Measurements from ENCODE around the gene DNAAF5.

Gene DNAAF5

DNA sequence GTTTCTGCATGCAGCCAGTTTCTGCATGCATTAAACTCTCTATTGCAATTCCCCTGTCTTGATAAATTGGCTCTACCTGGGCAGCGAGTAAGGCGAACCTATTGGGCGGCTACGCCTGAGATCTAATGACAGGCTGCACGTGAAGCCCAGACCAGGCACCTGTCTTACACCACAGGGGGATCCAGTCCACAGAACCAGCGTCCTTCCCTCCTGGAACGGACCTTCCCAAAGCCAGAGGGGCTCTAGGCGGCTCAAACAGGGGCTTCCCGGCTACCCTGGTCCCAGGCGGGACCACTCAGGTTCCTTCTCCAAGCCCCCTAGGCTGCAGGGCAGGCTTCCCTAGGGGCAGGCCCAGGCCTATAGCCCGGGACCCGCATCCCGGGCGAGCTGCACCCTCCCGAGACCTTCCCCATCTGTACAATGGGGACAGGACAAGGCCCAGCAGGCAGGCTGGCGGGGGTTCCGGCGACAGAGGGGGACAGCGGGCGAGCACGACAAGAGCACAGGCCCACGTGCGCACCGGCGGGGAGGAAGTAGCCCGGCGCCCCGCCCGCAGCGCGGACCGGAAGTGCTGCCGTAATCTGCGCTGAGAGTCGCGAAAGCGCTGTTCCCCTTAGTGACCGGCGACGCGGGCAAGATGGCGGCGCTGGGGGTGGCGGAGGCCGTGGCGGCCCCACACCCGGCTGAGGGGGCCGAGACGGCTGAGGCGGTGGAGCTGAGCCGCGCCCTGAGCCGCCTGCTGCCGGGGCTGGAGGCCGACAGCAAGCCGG lies at the start of gene DNAAF5:
DNAAF5 (plus strand) TSS at position 616 of the 770 bp plus-strand sequence; CDS start at position 638, 22 bp downstream.
- Histone ChIP-seq H3K27me3 (ENCODE audit: control insufficient read depth in 5 of 5, insufficient read depth in 4 of 5, low read length in 5 of 5) (no peaks in the 10 kb centered on the region), H3K4me3 (ENCODE audit: low read depth in 1 of 5, low read length in 5 of 5) (peak within 1 kb of the TSS; percentile 64 to 83 (median 74)), H3K36me3 (ENCODE audit: control insufficient read depth in 5 of 5, insufficient read depth in 5 of 5, low read length in 5 of 5) (peaks cover 0 to 22% (median 18%) of the 10 kb centered on the region in 5 donors), H3K9ac (ENCODE audit: low read length in 5 of 5) (peak within 1 kb of the TSS in 4 of 5 donors; percentile 43 to 82 (median 72)), H3K9me3 (ENCODE audit: control insufficient read depth in 5 of 5, low read length in 5 of 5) (peaks cover 0 to 3% (median 0%) of the 10 kb centered on the region in 5 donors), H3K4me1 (ENCODE audit: control insufficient read depth in 5 of 5, insufficient read depth in 5 of 5, low read length in 5 of 5) (peaks cover 2 to 20% (median 18%) of the 10 kb centered on the region in 5 donors), H3K27ac (ENCODE audit: low read depth, low read length) (no peak within 1 kb of the TSS)

- Histone ChIP-seq H3K27me3 (ENCODE audit: control insufficient read depth in 5 of 5, insufficient read depth in 4 of 5, low read length in 5 of 5) (no peaks in the 10 kb centered on the region), H3K9me3 (ENCODE audit: control insufficient read depth in 5 of 5, low read length in 5 of 5) (peaks cover 0 to 6% (median 0%) of the 10 kb centered on the region in 5 donors), H3K36me3 (ENCODE audit: control insufficient read depth in 5 of 5, insufficient read depth in 5 of 5, low read length in 5 of 5) (peaks cover 0 to 18% (median 8%) of the 10 kb centered on the region in 5 donors), H3K9ac (ENCODE audit: low read length in 5 of 5) (no peak overlapping the region), H3K4me3 (ENCODE audit: low read depth in 1 of 5, low read length in 5 of 5) (no peak overlapping the region), H3K27ac (ENCODE audit: low read depth, low read length) (no peak overlapping the region), H3K4me1 (ENCODE audit: control insufficient read depth in 5 of 5, insufficient read depth in 5 of 5, low read length in 5 of 5) (no peaks in the 10 kb centered on the region)
Observed at GRCh38 chr7:676972-677385, 49.5 kb upstream of the DNAAF5 start.

DNA sequence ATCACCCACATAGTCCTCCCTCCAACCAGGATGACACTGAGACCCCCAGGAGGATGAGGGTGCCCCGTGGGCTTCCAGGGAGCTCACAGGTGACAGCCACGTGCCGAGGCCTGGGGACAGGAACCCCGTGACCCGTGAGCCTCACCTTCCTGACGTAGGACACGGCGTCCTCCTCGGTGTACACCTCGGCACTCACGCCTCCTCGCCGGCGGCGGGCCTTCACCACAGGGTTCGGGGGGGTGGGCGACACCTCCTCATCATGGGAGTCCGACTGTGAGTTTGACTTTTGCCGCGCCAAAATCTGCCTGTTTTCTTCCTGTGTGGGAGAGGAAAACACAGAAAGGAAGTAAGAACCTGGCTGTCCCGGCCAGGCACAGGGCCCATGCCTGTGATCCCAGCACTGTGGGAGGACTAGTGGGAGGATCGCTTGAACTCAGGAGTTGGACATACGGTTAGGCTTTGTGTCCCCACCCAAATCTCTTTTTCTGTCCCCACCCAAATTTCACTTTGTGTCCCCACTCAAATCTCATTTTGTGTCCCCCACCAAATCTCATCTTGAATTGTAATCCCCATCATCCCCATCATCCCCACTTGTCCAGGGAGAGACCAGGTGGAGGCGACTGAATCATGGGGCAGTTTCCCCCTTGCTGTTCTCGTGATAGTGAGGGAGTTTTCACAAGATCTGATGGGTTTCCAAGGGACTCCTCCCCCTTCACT lies 45.9 kb upstream of the DNAAF5 start:
- no peaks in the 10 kb centered on the region for H3K4me1 ChIP-seq (ENCODE audit: control insufficient read depth in 5 of 5, insufficient read depth in 5 of 5, low read length in 5 of 5)
- peaks cover 3 to 15% (median 8%) of the 10 kb centered on the region in 5 donors for H3K9me3 ChIP-seq (ENCODE audit: control insufficient read depth in 5 of 5, low read length in 5 of 5)
- H3K27me3 ChIP-seq (ENCODE audit: control insufficient read depth in 5 of 5, insufficient read depth in 4 of 5, low read length in 5 of 5), result no peaks in the 10 kb centered on the region
- no peak overlapping the region for H3K27ac ChIP-seq (ENCODE audit: low read depth, low read length)
- H3K4me3 ChIP-seq (ENCODE audit: low read depth in 1 of 5, low read length in 5 of 5), result no peak overlapping the region
- peaks cover 0 to 18% (median 8%) of the 10 kb centered on the region in 5 donors for H3K36me3 ChIP-seq (ENCODE audit: control insufficient read depth in 5 of 5, insufficient read depth in 5 of 5, low read length in 5 of 5)
- no peak overlapping the region for H3K9ac ChIP-seq (ENCODE audit: low read length in 5 of 5)

GRCh38 chr7:681551-682307 lies 44.8 kb upstream of the DNAAF5 start:
- Histone ChIP-seq H3K4me1 (ENCODE audit: control insufficient read depth in 5 of 5, insufficient read depth in 5 of 5, low read length in 5 of 5) (no peaks in the 10 kb centered on the region), H3K9me3 (ENCODE audit: control insufficient read depth in 5 of 5, low read length in 5 of 5) (peaks cover 4 to 20% (median 15%) of the 10 kb centered on the region in 5 donors), H3K9ac (ENCODE audit: low read length in 5 of 5) (no peak overlapping the region), H3K4me3 (ENCODE audit: low read depth in 1 of 5, low read length in 5 of 5) (no peak overlapping the region), H3K27ac (ENCODE audit: low read depth, low read length) (no peak overlapping the region), H3K36me3 (ENCODE audit: control insufficient read depth in 5 of 5, insufficient read depth in 5 of 5, low read length in 5 of 5) (peaks cover 0 to 14% (median 8%) of the 10 kb centered on the region in 5 donors), H3K27me3 (ENCODE audit: control insufficient read depth in 5 of 5, insufficient read depth in 4 of 5, low read length in 5 of 5) (no peaks in the 10 kb centered on the region)

DNA sequence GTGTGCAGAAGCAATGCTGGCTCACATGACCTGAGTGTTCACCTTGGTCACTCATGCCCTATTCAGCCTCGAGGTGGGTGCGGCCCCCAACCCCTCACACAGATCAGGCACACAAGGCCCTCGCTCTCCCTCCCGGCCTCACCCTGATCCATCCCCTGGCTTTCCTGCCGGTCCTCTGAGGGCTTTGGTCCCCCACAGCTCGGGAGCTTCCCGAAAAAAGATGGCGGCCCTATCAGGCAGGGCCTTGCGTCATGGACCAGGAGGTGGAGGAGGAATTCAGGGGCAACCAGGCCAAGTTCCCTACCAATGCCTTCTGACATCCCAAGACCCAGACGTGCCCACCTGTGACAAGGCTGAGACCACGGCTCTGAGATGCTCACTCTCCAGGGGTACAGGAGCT lies 43.7 kb upstream of the DNAAF5 start:
- H3K9ac ChIP-seq (ENCODE audit: low read length in 5 of 5), result no peak overlapping the region
- no peaks in the 10 kb centered on the region for H3K27me3 ChIP-seq (ENCODE audit: control insufficient read depth in 5 of 5, insufficient read depth in 4 of 5, low read length in 5 of 5)
- peaks cover 4 to 28% (median 25%) of the 10 kb centered on the region in 5 donors for H3K9me3 ChIP-seq (ENCODE audit: control insufficient read depth in 5 of 5, low read length in 5 of 5)
- H3K36me3 ChIP-seq (ENCODE audit: control insufficient read depth in 5 of 5, insufficient read depth in 5 of 5, low read length in 5 of 5), result peaks cover 0 to 9% (median 4%) of the 10 kb centered on the region in 5 donors
- no peak overlapping the region for H3K27ac ChIP-seq (ENCODE audit: low read depth, low read length)
- H3K4me3 ChIP-seq (ENCODE audit: low read depth in 1 of 5, low read length in 5 of 5), result no peak overlapping the region
- H3K4me1 ChIP-seq (ENCODE audit: control insufficient read depth in 5 of 5, insufficient read depth in 5 of 5, low read length in 5 of 5), result no peaks in the 10 kb centered on the region

DNA sequence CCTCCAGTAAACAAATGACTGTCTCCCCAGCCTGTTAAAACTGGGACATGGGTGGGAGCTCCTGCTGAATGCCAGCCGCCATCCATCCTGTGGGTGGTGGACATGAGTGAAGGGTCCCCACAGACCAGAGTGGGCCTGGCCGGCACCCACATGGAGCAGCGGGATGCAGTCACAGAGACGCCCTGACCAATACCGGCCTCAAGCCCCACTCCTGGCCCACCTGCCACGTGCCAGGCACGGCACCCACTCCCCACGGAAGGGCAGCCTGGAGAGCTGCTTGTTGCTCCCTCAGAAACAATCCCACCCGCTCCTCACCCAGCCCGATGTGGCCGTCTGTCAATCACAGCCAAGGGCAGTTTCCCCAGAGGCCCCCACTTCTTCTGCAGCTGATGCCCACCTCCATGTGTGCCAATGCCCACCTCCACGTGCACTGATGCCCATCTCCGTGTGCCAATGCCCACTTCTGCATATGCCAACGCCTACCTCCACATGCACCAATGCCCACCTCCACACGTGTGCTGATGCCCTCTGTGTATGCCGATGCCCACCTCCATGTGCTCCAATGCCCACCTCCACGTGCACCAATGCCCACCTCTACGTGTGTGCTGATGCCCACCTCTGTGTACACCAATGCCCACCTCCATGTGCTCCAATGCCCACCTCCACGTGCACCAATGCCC lies 42.8 kb upstream of the DNAAF5 start:
- peaks cover 0 to 9% (median 4%) of the 10 kb centered on the region in 5 donors for H3K36me3 ChIP-seq (ENCODE audit: control insufficient read depth in 5 of 5, insufficient read depth in 5 of 5, low read length in 5 of 5)
- H3K27me3 ChIP-seq (ENCODE audit: control insufficient read depth in 5 of 5, insufficient read depth in 4 of 5, low read length in 5 of 5), result no peaks in the 10 kb centered on the region
- H3K27ac ChIP-seq (ENCODE audit: low read depth, low read length), result no peak overlapping the region
- H3K9ac ChIP-seq (ENCODE audit: low read length in 5 of 5), result no peak overlapping the region
- H3K4me3 ChIP-seq (ENCODE audit: low read depth in 1 of 5, low read length in 5 of 5), result no peak overlapping the region
- peaks cover 8 to 34% (median 30%) of the 10 kb centered on the region in 5 donors for H3K9me3 ChIP-seq (ENCODE audit: control insufficient read depth in 5 of 5, low read length in 5 of 5)
- H3K4me1 ChIP-seq (ENCODE audit: control insufficient read depth in 5 of 5, insufficient read depth in 5 of 5, low read length in 5 of 5), result no peaks in the 10 kb centered on the region

- no peak overlapping the region for H3K4me3 ChIP-seq (ENCODE audit: low read depth in 1 of 5, low read length in 5 of 5)
- no peak overlapping the region for H3K9ac ChIP-seq (ENCODE audit: low read length in 5 of 5)
- peaks cover 9 to 36% (median 33%) of the 10 kb centered on the region in 5 donors for H3K9me3 ChIP-seq (ENCODE audit: control insufficient read depth in 5 of 5, low read length in 5 of 5)
- H3K27ac ChIP-seq (ENCODE audit: low read depth, low read length), result no peak overlapping the region
- no peaks in the 10 kb centered on the region for H3K4me1 ChIP-seq (ENCODE audit: control insufficient read depth in 5 of 5, insufficient read depth in 5 of 5, low read length in 5 of 5)
- peaks cover 0 to 8% (median 4%) of the 10 kb centered on the region in 5 donors for H3K36me3 ChIP-seq (ENCODE audit: control insufficient read depth in 5 of 5, insufficient read depth in 5 of 5, low read length in 5 of 5)
- H3K27me3 ChIP-seq (ENCODE audit: control insufficient read depth in 5 of 5, insufficient read depth in 4 of 5, low read length in 5 of 5), result no peaks in the 10 kb centered on the region
Observed at GRCh38 chr7:684416-684815, 42.1 kb upstream of the DNAAF5 start.

- Histone ChIP-seq H3K27me3 (ENCODE audit: control insufficient read depth in 5 of 5, insufficient read depth in 4 of 5, low read length in 5 of 5) (no peaks in the 10 kb centered on the region), H3K4me3 (ENCODE audit: low read depth in 1 of 5, low read length in 5 of 5) (no peak overlapping the region), H3K9me3 (ENCODE audit: control insufficient read depth in 5 of 5, low read length in 5 of 5) (peaks cover 9 to 36% (median 33%) of the 10 kb centered on the region in 5 donors), H3K36me3 (ENCODE audit: control insufficient read depth in 5 of 5, insufficient read depth in 5 of 5, low read length in 5 of 5) (no peaks in the 10 kb centered on the region), H3K27ac (ENCODE audit: low read depth, low read length) (no peak overlapping the region), H3K9ac (ENCODE audit: low read length in 5 of 5) (no peak overlapping the region), H3K4me1 (ENCODE audit: control insufficient read depth in 5 of 5, insufficient read depth in 5 of 5, low read length in 5 of 5) (no peaks in the 10 kb centered on the region)
Observed at GRCh38 chr7:685540-685939, 41.0 kb upstream of the DNAAF5 start.

GRCh38 chr7:690478-691360 lies 35.8 kb upstream of the DNAAF5 start:
- Histone ChIP-seq H3K27me3 (ENCODE audit: control insufficient read depth in 5 of 5, insufficient read depth in 4 of 5, low read length in 5 of 5) (no peaks in the 10 kb centered on the region), H3K36me3 (ENCODE audit: control insufficient read depth in 5 of 5, insufficient read depth in 5 of 5, low read length in 5 of 5) (peaks cover 0 to 3% (median 0%) of the 10 kb centered on the region in 5 donors), H3K9me3 (ENCODE audit: control insufficient read depth in 5 of 5, low read length in 5 of 5) (peaks cover 5 to 28% (median 22%) of the 10 kb centered on the region in 5 donors), H3K4me3 (ENCODE audit: low read depth in 1 of 5, low read length in 5 of 5) (no peak overlapping the region), H3K4me1 (ENCODE audit: control insufficient read depth in 5 of 5, insufficient read depth in 5 of 5, low read length in 5 of 5) (no peaks in the 10 kb centered on the region), H3K9ac (ENCODE audit: low read length in 5 of 5) (no peak overlapping the region), H3K27ac (ENCODE audit: low read depth, low read length) (no peak overlapping the region)

Data from subcutaneous abdominal adipose tissue (tissue), 5 donors.